Activated CD8-positive, alpha-beta memory T cell treated with anti-CD3 and anti-CD28 coated beads, Interleukin-2, amount 50 U/mL, for 24 hours (primary cell): ENCODE data around the gene KCNN3.
"Not testable (repeated sequence)": the region's sequence is repeated elsewhere in the genome, so short reads cannot be mapped to it uniquely, and the experiment has no call there.

Experiments used
- DNase-seq: peaks from one replicate; pipeline ENCODE4 v3.0.0-alpha.2; 2020; ENCODE audit errors: extremely low read depth

KCNN3 gene

GRCh38 chr1:154870115-154870571 lies at the start of gene KCNN3:
Gene KCNN3 (minus strand): TSS chr1:154870281. CDS start chr1:154869964, 317 bp downstream.
- peak; percentile 53 for DNase-seq

- no peak for DNase-seq
Observed at GRCh38 chr1:154913273-154913672, 43.2 kb upstream of the KCNN3 start.

DNA sequence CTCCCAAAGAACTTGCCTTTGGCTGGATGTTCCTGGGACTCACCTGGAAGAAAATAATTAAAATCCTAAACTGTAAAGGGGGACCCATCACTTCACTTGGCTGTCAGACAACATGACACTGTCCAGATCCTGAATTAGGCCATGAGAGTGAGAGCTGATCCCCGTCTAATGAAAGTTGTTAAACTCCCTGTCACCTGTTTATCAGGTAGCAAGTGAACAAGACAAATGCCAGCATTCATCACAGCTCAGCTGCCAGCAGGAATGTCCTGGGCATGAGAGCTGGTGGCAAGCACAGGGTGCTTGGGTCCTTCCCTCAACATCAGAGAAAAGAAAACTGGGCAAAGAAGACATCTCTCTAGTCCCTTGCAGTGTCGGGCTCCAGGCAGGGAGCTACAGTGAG lies 42.7 kb upstream of the KCNN3 start:
- no peak for DNase-seq

- no peak for DNase-seq
Observed at GRCh38 chr1:154911691-154912550, 41.8 kb upstream of the KCNN3 start.

GRCh38 chr1:154910851-154911250 lies 40.8 kb upstream of the KCNN3 start:
- no peak for DNase-seq

DNA sequence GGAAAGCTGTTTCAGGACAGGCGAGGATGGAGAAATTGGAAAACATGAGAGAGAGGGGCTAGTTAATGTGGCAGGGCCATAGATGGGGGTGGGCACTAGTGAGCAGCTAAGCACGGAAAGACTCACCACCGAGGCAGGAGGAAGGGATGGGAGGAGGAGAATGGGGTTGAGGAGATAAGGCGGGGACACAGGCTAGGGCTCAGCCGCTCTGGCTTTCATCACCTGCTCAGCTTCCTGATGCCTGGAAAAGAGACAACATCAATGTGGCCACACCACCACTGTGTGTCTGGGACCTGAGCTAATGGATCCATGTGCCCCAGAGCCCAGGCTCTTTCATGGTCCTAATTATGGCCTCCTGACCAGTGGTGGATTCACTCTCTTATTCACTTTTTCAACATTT lies 38.9 kb upstream of the KCNN3 start:
- DNase-seq = no peak

GRCh38 chr1:154908129-154908528 lies 38.0 kb upstream of the KCNN3 start:
- DNase-seq = not testable (repeated sequence)

GRCh38 chr1:154906621-154907081 lies 36.6 kb upstream of the KCNN3 start:
- DNase-seq = no peak

DNA sequence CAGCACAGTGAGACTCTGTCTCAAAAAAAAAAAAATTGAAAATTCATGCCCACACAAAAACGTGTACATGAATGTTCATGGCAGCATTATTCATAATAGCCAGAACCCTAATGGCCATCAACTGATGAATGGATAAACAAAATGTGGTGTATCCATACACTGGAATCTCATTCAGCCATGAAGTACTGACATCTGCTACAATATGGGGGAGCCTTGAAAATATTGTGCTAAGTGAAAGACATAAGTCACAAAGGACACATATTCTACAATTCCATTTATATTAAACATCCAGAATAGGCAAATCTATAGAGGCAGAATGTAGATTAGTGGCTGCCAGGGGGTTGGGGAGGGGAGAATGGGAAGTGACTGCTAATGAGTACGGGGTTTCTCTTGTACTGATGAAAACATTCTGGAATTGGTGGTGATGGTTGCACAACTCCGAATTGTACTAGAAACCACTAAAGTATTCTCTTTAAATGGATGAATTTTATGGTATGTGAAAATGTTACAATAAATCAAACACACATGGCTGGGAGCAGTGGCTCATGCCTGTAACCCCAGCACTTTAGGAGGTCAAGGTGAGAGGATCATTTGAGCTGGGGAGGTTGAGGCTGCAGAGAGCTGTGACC lies 33.0 kb upstream of the KCNN3 start:
- no peak for DNase-seq

- DNase-seq = no peak
Observed at GRCh38 chr1:154901591-154901990, 31.5 kb upstream of the KCNN3 start.

DNA sequence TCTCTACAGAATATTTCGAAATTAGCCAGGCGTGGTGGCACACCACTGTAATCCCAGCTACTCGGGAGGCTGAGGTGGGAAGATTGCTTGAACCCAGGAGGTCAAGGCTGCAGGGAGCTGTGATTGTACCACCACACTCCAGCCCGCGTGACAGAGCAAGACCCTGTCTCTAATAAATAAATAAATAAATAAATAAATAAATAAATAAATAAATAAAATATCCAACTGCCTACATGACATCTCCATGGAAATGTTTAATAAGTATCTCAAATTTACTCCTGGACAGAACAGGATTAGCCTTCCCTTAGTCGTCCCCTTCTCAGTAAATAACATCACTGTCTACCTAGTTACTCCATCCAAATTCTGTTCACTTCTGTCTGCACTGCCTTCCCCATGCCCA lies 29.0 kb upstream of the KCNN3 start:
- no peak for DNase-seq

GRCh38 chr1:154896771-154897286 lies 26.7 kb upstream of the KCNN3 start:
- DNase-seq = no peak

DNA sequence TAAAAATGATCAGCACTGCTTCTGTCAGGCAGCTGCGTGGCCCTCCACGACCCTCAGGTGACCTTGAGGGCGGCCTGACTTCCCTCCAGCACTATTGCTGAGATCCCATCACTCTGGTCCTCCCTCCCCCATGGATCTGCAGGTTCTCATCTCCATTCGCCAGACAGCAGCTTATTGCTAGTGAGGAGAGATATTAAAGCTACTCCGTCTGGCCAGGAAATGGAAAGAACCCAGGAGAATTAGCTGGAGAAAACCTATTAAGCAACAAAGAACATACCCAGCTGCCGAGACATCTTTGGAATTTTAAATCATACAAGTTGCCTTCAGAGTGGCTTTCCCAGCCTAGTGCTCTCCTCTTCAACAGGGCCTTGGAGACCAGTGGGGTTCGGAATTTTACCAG lies 25.7 kb upstream of the KCNN3 start:
- no peak for DNase-seq

DNA sequence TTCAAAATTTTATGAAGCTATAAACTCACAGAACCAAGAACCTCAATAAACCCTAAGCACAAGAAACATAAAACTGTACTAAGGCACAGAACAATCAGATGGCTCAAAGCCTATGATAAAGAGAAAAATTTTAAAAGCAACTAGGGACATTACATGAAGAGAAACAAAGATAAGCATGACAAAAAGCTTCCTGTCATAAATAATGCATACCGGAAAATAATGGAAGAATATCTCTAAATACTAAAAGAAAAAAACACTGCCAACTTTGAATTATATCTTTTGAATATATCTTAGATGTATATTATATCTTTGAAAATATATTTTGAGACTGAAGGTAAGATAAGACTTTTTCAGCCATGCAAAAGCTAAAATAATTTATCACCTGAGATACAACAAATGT lies 21.4 kb upstream of the KCNN3 start:
- no peak for DNase-seq

- DNase-seq = no peak
Observed at GRCh38 chr1:154888757-154889156, 18.7 kb upstream of the KCNN3 start.

DNA sequence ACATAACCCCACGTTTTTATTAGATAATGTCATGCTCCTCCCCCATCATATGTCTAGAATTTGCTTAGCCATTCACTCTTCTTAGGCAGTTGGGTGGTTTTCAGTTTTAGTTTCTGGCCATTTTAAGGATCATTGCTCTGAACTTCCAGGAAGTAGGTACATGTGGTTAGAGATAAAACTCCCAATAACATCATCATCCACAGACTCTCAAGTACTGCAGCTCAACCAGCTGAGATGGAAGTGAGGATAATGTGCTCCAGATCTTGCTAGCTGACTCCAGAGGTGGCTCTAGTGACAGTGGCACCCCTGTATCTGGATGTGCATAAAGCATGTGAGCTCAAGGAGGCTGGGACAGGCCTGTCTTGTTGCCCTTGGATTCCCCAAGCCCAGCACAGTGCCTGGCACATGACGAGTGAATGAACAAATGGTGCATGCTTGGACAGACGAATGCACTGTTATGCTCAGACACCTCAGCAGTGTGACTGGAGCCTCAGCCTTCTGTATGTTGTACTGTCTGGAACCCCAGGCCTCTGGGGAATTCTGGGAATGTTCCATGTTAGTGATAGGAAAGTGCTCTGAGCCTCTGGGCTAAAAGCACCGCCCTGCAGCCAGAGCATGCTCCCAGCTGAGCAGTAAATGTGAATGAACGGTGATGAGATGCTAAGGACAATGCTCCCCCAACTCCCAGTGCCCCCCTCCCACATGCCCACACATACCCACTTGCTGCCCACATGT lies 16.4 kb upstream of the KCNN3 start:
- DNase-seq = no peak

DNA sequence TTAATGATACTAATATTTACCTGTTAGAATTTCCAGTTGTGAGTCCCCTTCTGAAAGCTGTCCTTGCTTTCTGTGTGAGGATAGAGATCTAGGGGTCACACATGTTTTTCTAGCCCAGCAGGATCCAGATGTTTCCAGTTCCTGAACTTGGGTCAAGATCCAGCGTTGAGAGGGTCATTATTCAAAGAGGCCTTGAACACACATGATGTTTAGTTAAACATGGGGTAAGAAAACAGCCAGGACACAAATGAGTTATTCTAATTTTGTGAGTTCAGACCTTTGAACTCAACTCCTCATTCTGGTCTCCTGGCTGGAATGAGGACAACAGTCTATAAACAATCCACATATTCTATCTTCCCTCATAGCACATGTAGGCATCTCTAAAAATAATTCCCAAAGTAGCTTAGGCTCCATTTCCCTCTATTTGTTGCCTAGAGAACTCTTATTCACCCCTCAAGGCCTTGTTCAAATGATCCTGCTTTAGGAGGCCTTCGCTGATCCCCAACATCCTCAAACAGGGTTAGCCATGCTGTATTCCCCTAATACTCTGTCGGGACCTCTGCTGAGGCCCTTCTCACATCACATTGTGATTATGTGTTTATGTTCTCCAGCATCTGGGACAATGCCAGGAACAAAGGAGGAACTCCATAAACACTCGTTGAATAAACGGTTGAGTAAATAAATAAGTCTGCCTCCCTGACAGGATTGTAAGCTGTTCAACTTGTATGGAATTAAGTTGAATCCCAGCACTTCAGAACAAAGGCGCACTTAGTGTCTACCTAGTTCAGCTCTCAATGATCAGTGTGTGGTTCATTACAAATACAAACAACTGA lies 15.0 kb upstream of the KCNN3 start:
- no peak for DNase-seq

DNA sequence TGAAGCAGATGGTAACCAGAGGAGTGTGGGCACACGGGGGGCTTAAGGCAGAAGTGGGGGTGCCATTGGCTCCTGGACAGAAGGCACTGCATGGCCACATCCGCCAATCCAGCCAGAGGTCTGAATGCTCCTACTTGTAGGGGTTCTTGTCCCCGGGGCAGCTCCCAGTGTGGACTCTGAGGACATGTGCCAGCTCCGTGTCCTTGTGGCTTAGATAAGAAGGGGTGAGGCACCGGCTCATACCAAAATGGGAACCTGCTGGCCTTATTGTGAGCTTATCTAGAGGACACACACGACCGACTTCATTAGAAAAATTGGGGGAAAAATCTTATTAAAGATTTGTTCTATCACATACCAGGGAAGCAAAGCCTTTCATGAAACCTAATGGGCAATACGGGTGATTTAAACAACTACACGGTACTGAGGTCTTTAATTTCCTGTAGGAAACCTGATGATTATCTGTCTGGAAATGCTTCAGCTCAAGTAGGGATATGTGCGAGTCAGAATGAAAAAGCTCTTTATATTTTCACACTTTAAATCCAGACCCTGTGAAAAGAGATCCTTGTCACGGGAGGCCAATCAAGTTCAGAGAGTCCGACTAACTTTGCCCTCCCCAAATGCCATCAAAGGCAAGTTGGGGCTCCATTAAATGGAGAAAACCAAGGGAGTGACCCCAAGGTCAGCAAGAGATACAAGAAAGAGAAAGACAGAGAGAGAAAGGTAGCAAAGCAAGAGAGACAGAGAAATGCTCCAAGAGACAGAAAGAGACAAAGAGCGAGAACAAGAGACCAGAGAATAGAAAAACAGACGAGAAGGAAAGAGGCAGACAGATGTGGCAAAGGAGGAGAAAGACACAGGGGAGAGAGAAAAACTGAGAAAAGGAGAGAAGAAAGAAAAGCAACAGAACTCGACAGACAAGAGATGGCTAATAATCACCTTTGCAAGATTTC lies 14.1 kb upstream of the KCNN3 start:
- no peak for DNase-seq

GRCh38 chr1:154881820-154882535 lies 11.9 kb upstream of the KCNN3 start:
- DNase-seq = no peak
